ENCODE measurements around the gene PRRG1.
"Not testable (repeated sequence)": the region's sequence is repeated elsewhere in the genome, so short reads cannot be mapped to it uniquely, and the experiment has no call there.

The PRRG1 gene

GRCh38 chrX:37445182-37445581, 96.0 kb downstream of the PRRG1 start:
- TF ChIP-seq EZH2phosphoT487 (IDR thresholded peaks at IDR 0.05; ENCODE audit: low read depth) (no peak), CTCF (IDR thresholded peaks at IDR 0.05; ENCODE audit: low read depth, low read length) (no peak)
- Histone ChIP-seq H3K9ac (ENCODE audit: low read length) (no peak overlapping the region), H3K27ac (ENCODE audit: low read length) (no peak overlapping the region), H3K4me2 (ENCODE audit: low read length) (no peak overlapping the region), H2AFZ (ENCODE audit: low read depth, low read length) (no peak overlapping the region), H3K4me1 (ENCODE audit: low read length) (no peaks in the 10 kb centered on the region), H3K36me3 (replicated peaks; ENCODE audit: low read depth, low read length) (no peaks in the 10 kb centered on the region), H4K20me1 (ENCODE audit: insufficient read depth, low read length) (no peaks in the 10 kb centered on the region), H3K9me3 (ENCODE audit: insufficient read depth, low read length) (no peaks in the 10 kb centered on the region), H3K27me3 (ENCODE audit: low read depth, low read length) (no peaks in the 10 kb centered on the region), H3K4me3 (ENCODE audit: low read length) (no peak overlapping the region), H3K79me2 (ENCODE audit: low read length) (no peaks in the 10 kb centered on the region)

- Histone ChIP-seq H3K27me3 (ENCODE audit: low read depth, low read length) (no peaks in the 10 kb centered on the region), H3K4me3 (ENCODE audit: low read length) (no peak overlapping the region), H3K9me3 (ENCODE audit: insufficient read depth, low read length) (no peaks in the 10 kb centered on the region), H3K9ac (ENCODE audit: low read length) (no peak overlapping the region), H4K20me1 (ENCODE audit: insufficient read depth, low read length) (no peaks in the 10 kb centered on the region), H3K36me3 (replicated peaks; ENCODE audit: low read depth, low read length) (no peaks in the 10 kb centered on the region), H2AFZ (ENCODE audit: low read depth, low read length) (no peak overlapping the region), H3K4me1 (ENCODE audit: low read length) (peaks cover 6% of the 10 kb centered on the region; the same call in 1 of the 2 replicates), H3K27ac (ENCODE audit: low read length) (no peak overlapping the region), H3K4me2 (ENCODE audit: low read length) (no peak overlapping the region), H3K79me2 (ENCODE audit: low read length) (no peaks in the 10 kb centered on the region)
- TF ChIP-seq EZH2phosphoT487 (IDR thresholded peaks at IDR 0.05; ENCODE audit: low read depth) (no peak), CTCF (IDR thresholded peaks at IDR 0.05; ENCODE audit: low read depth, low read length) (no peak)
Measured at GRCh38 chrX:37453821-37454220, 104.7 kb downstream of the PRRG1 start.

- H3K9ac ChIP-seq (ENCODE audit: low read length), result no peak overlapping the region
- H3K27ac ChIP-seq (ENCODE audit: low read length), result no peak overlapping the region
- 0 out of 2 replicates have a peak overlapping the region, but pooled peaks have one; percentile 1 for H3K4me2 ChIP-seq (ENCODE audit: low read length)
- no peaks in the 10 kb centered on the region for H3K79me2 ChIP-seq (ENCODE audit: low read length)
- H4K20me1 ChIP-seq (ENCODE audit: insufficient read depth, low read length), result no peaks in the 10 kb centered on the region
- no peaks in the 10 kb centered on the region for H3K9me3 ChIP-seq (ENCODE audit: insufficient read depth, low read length)
- H3K27me3 ChIP-seq (ENCODE audit: low read depth, low read length), result no peaks in the 10 kb centered on the region
- H2AFZ ChIP-seq (ENCODE audit: low read depth, low read length), result 0 out of 2 replicates have a peak overlapping the region, but pooled peaks have one; percentile 3
- H3K36me3 ChIP-seq (replicated peaks; ENCODE audit: low read depth, low read length), result no peaks in the 10 kb centered on the region
- peaks cover 6% of the 10 kb centered on the region; the same call in 1 of the 2 replicates for H3K4me1 ChIP-seq (ENCODE audit: low read length)
- no peak overlapping the region for H3K4me3 ChIP-seq (ENCODE audit: low read length)
- TF ChIP-seq EZH2phosphoT487 (IDR thresholded peaks at IDR 0.05; ENCODE audit: low read depth), result no peak
- TF ChIP-seq CTCF (IDR thresholded peaks at IDR 0.05; ENCODE audit: low read depth, low read length), result no peak
Measured at GRCh38 chrX:37454537-37455285, 105.5 kb downstream of the PRRG1 start.

DNA sequence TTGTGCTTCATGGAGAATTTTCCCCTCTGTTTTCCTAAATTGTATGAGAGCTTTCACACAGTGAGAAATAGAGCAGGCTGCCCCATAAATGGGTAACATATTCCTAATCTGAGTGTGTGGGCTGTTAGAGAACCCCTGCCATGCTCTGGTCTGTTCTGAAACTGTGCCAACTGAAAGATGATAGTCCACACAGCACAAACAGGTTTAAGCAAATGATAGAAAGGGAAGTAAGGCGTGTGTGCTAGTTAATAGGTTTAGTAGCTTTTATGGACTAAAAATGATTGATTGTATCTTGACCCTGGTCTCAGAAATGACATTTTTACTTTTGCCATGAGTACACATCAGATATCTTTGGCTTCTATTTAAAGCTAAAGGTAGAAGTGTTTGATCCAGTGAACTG, 106.2 kb downstream of the PRRG1 start:
- no peaks in the 10 kb centered on the region for H4K20me1 ChIP-seq (ENCODE audit: insufficient read depth, low read length)
- H3K27me3 ChIP-seq (ENCODE audit: low read depth, low read length), result no peaks in the 10 kb centered on the region
- TF ChIP-seq CTCF (IDR thresholded peaks at IDR 0.05; ENCODE audit: low read depth, low read length), result no peak
- TF ChIP-seq EZH2phosphoT487 (IDR thresholded peaks at IDR 0.05; ENCODE audit: low read depth), result no peak
- 0 out of 2 replicates have a peak overlapping the region, but pooled peaks have one; percentile 3 for H2AFZ ChIP-seq (ENCODE audit: low read depth, low read length)
- H3K9ac ChIP-seq (ENCODE audit: low read length), result no peak overlapping the region
- 0 out of 2 replicates have a peak overlapping the region, but pooled peaks have one; percentile 1 for H3K4me2 ChIP-seq (ENCODE audit: low read length)
- no peaks in the 10 kb centered on the region for H3K9me3 ChIP-seq (ENCODE audit: insufficient read depth, low read length)
- H3K36me3 ChIP-seq (replicated peaks; ENCODE audit: low read depth, low read length), result no peaks in the 10 kb centered on the region
- H3K27ac ChIP-seq (ENCODE audit: low read length), result no peak overlapping the region
- H3K79me2 ChIP-seq (ENCODE audit: low read length), result no peaks in the 10 kb centered on the region
- peaks cover 6% of the 10 kb centered on the region; the same call in 1 of the 2 replicates for H3K4me1 ChIP-seq (ENCODE audit: low read length)
- H3K4me3 ChIP-seq (ENCODE audit: low read length), result no peak overlapping the region

DNA sequence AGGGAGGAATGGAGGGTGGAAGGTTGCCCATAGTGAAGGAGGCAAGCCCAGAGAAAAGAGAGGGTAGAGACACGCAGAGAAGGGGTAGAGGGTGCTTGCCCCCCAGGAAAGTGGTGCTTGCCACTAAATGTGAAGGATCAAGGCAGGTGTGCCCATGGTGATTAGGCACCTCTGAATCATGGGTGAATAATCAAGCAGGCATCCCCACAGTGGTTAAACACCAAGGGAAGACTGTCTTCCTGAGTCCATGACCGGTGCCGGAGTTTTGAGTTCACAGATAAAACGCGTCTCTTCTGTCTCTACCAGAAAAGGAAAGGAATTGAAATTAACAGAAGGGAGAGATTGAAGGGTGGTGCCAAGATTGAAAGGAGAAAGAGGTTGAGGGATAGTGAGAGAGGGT, 111.1 kb downstream of the PRRG1 start:
- H2AFZ ChIP-seq (ENCODE audit: low read depth, low read length); H3K9me3 ChIP-seq (ENCODE audit: insufficient read depth, low read length); H3K9ac ChIP-seq (ENCODE audit: low read length); H4K20me1 ChIP-seq (ENCODE audit: insufficient read depth, low read length); H3K36me3 ChIP-seq (replicated peaks; ENCODE audit: low read depth, low read length); H3K27ac ChIP-seq (ENCODE audit: low read length); H3K4me2 ChIP-seq (ENCODE audit: low read length); H3K4me1 ChIP-seq (ENCODE audit: low read length); H3K4me3 ChIP-seq (ENCODE audit: low read length); H3K79me2 ChIP-seq (ENCODE audit: low read length); H3K27me3 ChIP-seq (ENCODE audit: low read depth, low read length): not testable (repeated sequence)
